Panc1 (cell line): Measurements from ENCODE around the gene BACE2.

Experiments used
- POLR2AphosphoS5 ChIP-seq: IDR thresholded peaks from 2 replicates; pipeline ENCODE4 v1.6.1; 2012; ENCODE audit warnings: mild to moderate bottlenecking, low read depth, low read length, moderate library complexity
- REST ChIP-seq, 2 experiments: IDR thresholded peaks; 2 replicates each; pipeline ENCODE4 v1.6.1; 2011 to 2012; ENCODE audit warnings: low read depth in 2 of 2, control low read depth in 1 of 2, low read length in 1 of 2, mild to moderate bottlenecking in 1 of 2, moderate library complexity in 1 of 2; ENCODE audit not compliant: insufficient read depth in 1 of 2
- SIN3A ChIP-seq: IDR thresholded peaks from 2 replicates; pipeline ENCODE4 v1.6.1; 2012; ENCODE audit warnings: low read depth, mild to moderate bottlenecking, low read length, moderate library complexity, borderline replicate concordance; ENCODE audit not compliant: insufficient read depth
- TCF7L2 ChIP-seq: IDR thresholded peaks from 2 replicates; pipeline ENCODE4 v1.6.1; 2011; ENCODE audit warnings: mild to moderate bottlenecking, low read depth, low read length, inconsistent platforms
- TF ChIP-seq, protein P1 (sequence below): fragments of 450-650 bp; IDR thresholded peaks from 2 replicates; pipeline ENCODE4 v1.5.1; 2017; ENCODE audit warnings: mild to moderate bottlenecking

DNA sequence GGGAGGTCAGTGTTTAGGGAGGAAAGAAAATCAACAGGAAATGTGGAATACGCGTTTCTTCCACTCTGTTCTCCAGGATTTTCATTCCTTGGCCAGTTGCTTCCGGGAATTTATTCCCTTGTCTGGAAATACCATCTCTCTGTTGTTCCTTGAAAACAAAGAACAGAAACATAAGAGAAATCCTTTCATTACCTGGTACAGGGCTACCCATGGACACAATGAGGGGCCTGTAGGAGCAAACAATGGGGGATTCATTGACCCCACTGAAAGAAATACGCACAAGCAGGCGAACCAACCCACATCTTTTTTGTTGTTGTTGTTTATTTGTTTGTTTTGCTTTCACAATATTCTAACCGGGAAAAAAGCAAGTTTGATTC is 20.0 kb upstream of the BACE2 start:
- TF ChIP-seq REST (IDR thresholded peaks at IDR 0.05; ENCODE audit: insufficient read depth in 1 of 2, low read depth in 2 of 2, low read length in 1 of 2) (no peak), POLR2AphosphoS5 (no peak), TCF7L2 (no peak), SIN3A (no peak)
- TF ChIP-seq, protein P1, sequence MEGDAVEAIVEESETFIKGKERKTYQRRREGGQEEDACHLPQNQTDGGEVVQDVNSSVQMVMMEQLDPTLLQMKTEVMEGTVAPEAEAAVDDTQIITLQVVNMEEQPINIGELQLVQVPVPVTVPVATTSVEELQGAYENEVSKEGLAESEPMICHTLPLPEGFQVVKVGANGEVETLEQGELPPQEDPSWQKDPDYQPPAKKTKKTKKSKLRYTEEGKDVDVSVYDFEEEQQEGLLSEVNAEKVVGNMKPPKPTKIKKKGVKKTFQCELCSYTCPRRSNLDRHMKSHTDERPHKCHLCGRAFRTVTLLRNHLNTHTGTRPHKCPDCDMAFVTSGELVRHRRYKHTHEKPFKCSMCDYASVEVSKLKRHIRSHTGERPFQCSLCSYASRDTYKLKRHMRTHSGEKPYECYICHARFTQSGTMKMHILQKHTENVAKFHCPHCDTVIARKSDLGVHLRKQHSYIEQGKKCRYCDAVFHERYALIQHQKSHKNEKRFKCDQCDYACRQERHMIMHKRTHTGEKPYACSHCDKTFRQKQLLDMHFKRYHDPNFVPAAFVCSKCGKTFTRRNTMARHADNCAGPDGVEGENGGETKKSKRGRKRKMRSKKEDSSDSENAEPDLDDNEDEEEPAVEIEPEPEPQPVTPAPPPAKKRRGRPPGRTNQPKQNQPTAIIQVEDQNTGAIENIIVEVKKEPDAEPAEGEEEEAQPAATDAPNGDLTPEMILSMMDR, result no peak
